HG03378 (cell line): Measurements from ENCODE around the gene PDXK.
"Not testable (repeated sequence)": the region's sequence is repeated elsewhere in the genome, so short reads cannot be mapped to it uniquely, and the experiment has no call there.

Experiments used
- ATAC-seq: cut with Tn5 transposase; IDR thresholded peaks from one replicate; pipeline ENCODE4 v1.9.1; 2021; ENCODE audit warnings: mild to moderate bottlenecking, moderate library complexity; ENCODE audit not compliant: unreplicated experiment

Gene PDXK

GRCh38 chr21:43718872-43719747, at the start of gene PDXK:
TSS of gene PDXK (plus strand) at chr21:43719129. CDS start at chr21:43719295, 166 bp downstream.
- peak; percentile 36 for ATAC-seq

DNA sequence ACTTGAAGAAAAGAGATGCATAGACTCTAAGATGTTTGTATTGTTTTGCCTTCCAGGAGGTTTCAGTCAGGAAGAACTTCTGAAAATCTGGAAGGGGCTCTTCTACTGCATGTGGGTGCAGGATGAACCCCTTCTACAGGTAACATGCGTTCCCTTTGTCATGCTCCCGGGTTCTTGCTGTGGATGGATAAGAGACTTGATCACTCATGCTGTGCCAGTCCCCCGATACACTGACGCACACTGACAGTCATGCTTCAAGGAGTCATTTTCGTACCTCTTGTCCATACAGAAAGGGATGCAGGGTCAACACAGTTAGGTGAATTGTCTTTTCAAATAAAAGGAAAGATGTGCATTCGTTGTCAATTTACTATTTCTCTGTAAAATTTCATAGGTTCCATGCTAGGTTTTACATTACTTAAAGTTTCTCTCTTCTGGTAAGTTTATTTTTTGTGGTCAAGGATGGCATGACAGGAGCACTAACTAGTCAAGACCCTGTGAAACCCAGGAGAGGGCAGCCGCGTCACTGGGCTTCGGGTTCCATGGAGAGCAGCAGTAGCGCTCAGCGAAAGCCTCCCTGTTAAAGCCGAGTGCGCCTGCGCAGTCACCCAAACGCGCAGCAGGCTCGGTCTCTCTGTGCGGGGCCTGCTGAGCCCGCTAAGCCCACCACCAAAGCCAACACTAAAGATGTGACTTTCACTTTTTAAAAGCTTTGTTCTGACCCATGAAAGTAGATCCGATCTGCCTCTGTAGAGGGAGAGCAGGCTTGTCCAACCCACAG, 48.9 kb upstream of the PDXK start:
- ATAC-seq: no peak

GRCh38 chr21:43675871-43676270, 43.1 kb upstream of the PDXK start:
- no peak for ATAC-seq

GRCh38 chr21:43676391-43676790, 42.5 kb upstream of the PDXK start:
- no peak for ATAC-seq

- ATAC-seq: no peak
These were observed 39.0 kb upstream of the PDXK start for GRCh38 chr21:43679951-43680350.

DNA sequence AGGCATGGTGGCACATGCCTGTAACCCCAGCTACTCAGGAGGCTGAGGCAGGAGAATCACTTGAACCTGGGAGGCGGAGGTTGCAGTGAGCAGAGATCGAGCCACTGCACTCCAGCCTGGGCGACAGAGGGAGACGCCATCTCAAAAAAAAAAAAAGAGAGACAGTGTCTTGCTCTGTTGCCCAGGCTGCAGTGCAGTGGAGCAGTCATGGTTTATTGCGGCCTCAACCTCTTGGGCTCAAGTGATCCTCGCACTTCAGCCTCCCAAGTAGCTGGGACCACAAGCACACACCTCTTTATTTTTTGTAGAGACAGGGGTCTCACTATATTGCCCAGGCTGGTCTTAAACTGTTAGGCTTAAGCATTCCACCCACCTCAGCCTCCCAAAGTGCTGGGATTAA, 38.5 kb upstream of the PDXK start:
- not testable (repeated sequence) for ATAC-seq

DNA sequence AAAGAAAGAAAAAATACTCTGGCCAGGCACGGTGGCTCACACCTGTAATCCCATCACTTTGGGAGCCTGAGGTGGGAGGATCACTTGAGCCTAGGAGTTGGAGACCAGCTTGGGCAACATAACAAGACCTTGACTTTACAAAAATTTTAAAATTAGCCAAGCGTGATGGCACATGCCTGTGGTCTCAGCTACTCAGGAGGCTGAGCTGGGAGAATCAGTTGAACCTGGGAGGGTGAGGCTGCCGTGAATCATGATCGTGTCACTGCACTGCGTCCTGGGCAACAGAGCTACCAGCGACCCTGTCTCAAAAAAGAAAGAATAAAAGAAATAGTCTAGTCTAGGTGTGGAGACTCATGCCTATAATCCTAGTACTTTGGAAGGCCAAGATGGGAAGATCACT, 37.3 kb upstream of the PDXK start:
- no peak for ATAC-seq

DNA sequence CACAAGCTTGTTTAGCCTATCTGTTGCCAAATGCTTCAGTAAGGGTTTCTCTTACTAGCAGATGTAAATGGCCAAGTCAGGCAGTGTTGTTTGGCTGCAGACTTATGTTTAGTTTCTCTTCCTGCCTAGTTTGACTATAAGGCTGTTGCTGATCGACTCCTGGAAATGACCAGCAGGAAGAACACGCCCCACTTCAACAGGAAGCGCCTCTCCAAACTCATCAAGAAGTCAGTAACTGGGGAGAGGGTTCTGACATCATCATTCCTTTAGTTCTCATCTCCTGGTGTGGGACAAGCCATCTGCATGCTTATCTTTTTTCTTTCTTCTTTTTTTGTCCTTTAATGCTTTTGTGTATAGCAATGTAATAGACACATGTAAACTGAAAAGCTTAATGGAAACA, 34.5 kb upstream of the PDXK start:
- no peak for ATAC-seq

DNA sequence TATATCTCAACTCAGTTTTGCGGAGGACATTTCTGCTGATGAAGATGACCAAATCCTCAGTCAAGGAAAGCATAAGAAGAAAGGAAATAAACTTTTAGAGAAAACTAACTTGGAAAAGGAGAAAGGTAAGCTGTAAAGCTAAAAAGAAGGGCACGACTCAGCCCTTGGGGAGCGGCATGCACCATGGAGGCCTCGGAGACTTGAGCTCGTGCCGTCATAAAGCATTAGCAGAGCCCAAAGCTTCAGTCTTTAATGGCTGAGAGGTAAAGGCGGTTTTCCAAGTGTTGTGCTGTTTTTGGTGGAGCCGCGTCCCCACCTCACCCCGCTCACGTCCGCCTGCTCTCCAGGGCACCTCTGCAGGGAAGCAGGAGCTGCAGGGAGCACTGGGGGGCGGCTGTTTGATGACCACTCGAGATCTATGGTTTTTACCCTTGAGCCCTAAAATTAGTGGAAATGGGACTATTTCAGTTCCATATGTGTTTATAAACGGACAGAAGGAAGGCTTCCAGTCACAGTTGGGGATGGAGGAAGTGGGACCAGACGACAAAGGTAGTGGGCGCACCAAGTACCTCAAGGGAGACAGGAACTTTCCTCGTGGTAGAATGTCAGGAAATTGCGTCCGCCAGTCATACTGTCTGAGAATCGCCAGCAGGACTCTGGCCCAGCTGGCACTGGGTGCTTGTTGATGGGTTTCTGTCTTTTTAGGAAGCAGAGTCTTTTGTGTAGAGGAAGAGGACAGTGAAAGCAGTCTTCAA, 31.9 kb upstream of the PDXK start:
- no peak for ATAC-seq

- ATAC-seq: no peak
These were observed 31.1 kb upstream of the PDXK start for GRCh38 chr21:43687566-43688399.

DNA sequence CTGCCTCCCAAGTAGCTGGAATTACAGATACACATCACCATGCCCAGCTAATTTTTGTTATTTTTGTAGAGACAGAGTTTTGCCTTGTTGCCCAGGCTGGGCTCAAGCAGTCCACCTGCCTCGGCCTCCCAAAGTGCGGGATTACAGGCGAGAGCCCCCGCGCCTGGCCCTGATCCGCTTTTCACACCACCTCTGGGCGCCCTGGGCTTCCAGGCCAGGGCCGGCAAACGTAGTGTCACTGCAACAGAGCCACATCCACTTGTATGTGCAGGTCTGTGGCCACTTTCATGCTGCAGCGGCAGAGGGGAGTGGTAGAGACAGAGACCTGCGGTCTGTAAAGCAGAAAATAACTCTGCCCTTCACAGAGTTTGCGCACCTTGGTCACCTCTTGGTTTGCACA, 30.0 kb upstream of the PDXK start:
- no peak for ATAC-seq

- ATAC-seq: no peak
These were observed 29.2 kb upstream of the PDXK start for GRCh38 chr21:43689556-43690337.

GRCh38 chr21:43690346-43690745, 28.6 kb upstream of the PDXK start:
- no peak for ATAC-seq

DNA sequence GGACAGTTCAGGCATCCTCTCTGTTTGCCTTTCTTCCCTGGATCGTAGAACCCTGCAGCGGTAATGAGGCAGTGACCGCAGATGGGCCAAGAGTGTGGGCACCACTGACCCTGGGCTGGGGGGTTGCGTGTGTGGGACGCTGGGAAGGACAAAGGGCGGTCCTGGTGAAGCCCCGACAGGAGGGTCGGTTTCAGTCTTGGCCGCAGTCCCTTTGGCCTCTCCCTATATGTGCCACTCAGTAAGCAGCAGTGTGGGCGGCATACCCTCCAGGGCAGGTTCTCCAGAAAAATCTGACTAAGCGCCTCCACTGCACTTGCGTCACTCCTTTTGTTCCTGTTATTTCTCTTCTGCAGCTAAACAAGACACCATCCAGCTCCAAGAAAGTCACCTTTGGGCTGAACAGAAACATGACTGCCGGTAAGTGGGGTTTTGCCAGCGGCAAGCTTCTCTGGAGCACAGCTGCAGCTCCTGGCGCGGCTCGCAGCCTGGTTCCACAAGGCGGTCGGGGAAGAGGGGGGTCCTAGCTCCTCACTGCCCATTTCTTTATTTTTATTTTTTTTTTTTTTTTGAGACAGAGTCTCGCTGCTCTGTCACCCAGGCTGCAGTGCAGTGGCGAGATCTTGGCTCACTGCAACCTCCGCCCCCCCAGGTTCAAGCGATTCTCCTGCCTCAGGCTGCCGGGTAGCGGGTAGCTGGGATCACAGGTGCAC, 27.7 kb upstream of the PDXK start:
- no peak for ATAC-seq

DNA sequence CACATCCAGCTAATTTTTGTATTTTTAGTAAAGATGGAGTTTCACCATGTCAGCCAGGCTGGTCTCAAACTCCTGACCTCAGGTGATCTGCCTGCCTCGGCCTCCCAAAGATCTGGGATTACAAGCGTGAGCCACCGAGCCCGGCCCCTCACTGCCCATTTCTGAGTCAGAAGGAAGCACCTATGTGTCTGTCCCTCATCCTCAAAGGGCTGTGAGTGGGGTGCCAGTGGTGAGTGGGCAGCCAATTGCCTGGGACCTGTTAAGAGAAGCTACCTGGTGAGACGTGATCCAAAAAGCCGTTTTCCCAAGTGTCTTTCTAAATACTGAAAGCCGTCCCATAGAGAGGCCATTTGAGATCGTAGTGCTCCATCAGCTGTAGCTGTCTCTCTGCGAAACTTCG, 27.1 kb upstream of the PDXK start:
- no peak for ATAC-seq

DNA sequence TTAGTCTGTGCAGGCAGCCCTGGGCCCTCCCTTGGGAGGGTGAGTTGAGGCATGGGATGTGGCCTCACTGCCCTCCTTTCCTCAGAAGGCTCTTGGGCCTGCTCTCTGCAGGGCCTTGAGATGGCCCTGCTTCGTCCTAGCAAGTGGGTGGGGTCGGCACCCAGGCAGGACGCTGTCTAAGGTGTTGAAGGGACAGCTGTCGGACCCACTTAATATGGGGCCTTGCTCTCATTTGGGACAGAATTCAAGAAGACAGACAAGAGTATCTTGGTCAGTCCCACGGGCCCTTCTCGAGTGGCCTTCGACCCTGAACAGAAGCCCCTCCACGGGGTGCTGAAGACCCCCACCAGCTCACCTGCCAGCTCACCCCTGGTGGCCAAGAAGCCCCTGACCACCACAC, 26.0 kb upstream of the PDXK start:
- no peak for ATAC-seq

DNA sequence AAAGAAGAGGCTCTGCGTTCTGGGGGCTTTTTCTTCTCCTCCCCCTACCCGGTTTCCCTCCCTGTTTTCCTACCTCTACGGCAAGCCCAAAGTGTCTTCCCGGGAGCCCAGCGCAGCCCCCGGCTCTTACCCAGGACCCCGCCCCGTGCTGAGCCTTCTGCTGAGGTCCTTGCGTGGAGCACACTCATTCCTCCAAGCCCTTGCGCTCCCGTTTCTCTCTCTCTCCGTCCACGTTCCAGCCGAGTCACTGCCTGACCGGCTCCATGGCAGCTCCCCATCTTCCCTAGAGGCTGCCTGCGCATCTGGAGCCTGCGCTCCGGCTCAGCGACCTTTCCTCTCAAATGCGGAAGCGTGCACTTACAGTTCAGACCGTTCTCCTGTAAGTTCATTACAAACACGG, 24.9 kb upstream of the PDXK start:
- no peak for ATAC-seq

- ATAC-seq: no peak
These were observed 24.4 kb upstream of the PDXK start for GRCh38 chr21:43694437-43695079.

DNA sequence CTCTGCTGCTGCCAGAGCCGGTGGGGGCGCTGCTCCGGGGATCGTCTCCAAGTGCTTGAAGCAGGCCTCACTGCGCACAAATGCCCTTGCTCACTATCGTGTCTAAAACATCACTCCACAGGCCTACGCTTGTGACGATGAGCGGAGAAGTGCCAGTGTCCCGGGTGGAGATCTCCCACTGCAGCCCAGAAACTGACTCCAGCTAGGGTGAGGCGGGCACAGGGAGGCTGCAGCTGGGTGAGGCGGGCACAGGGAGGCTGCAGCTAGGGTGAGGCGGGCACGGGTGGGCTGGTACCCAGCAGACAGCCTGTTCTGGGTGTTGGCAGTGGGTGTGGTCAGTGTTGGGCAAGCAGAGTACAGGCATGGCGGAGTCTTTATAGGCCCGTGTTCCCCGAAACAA, 22.7 kb upstream of the PDXK start:
- no peak for ATAC-seq
